HEK293 (cell line): ENCODE data around the gene WDCP.

ENCODE experiments used
- BCL11B ChIP-seq: fragments of 450-650 bp; formaldehyde crosslinking; IDR thresholded peaks from 2 replicates; pipeline ENCODE4 v1.5.1; 2016; ENCODE audit warnings: low read depth, missing biosample characterization, missing genetic modification characterization
- KLF16 ChIP-seq: fragments of 450-650 bp; formaldehyde crosslinking; IDR thresholded peaks from 2 replicates; pipeline ENCODE4 v1.5.1; 2017; ENCODE audit warnings: missing biosample characterization, missing genetic modification characterization
- KLF8 ChIP-seq: fragments of 450-650 bp; formaldehyde crosslinking; IDR thresholded peaks from 2 replicates; pipeline ENCODE4 v1.5.1; 2016; ENCODE audit warnings: missing biosample characterization, missing genetic modification characterization
- SCRT2 ChIP-seq: fragments of 450-650 bp; formaldehyde crosslinking; IDR thresholded peaks from 2 replicates; pipeline ENCODE4 v1.5.1; 2016; ENCODE audit warnings: missing biosample characterization, missing genetic modification characterization
- YY2 ChIP-seq: fragments of 450-650 bp; formaldehyde crosslinking; IDR thresholded peaks from 2 replicates; pipeline ENCODE4 v1.5.1; 2016; ENCODE audit warnings: missing biosample characterization, missing genetic modification characterization
- ZEB2 ChIP-seq: fragments of 450-650 bp; formaldehyde crosslinking; IDR thresholded peaks from 2 replicates; pipeline ENCODE4 v1.5.1; 2016; ENCODE audit warnings: missing biosample characterization, missing genetic modification characterization
- ZNF223 ChIP-seq: fragments of 450-650 bp; formaldehyde crosslinking; IDR thresholded peaks from 2 replicates; pipeline ENCODE4 v1.5.1; 2016; ENCODE audit warnings: missing biosample characterization, missing genetic modification characterization
- ZNF311 ChIP-seq: fragments of 450-650 bp; formaldehyde crosslinking; IDR thresholded peaks from 2 replicates; pipeline ENCODE4 v1.5.1; 2017; ENCODE audit warnings: missing biosample characterization, missing genetic modification characterization, borderline replicate concordance
- ZNF416 ChIP-seq: fragments of 450-650 bp; formaldehyde crosslinking; IDR thresholded peaks from 2 replicates; pipeline ENCODE4 v1.5.1; 2016; ENCODE audit warnings: missing biosample characterization, missing genetic modification characterization
- ZNF623 ChIP-seq: fragments of 450-650 bp; formaldehyde crosslinking; IDR thresholded peaks from 2 replicates; pipeline ENCODE4 v1.5.1; 2016; ENCODE audit warnings: missing biosample characterization, missing genetic modification characterization
- ZNF626 ChIP-seq: fragments of 450-650 bp; sonication (Bioruptor Pico); formaldehyde crosslinking; IDR thresholded peaks from 2 replicates; pipeline ENCODE4 v1.5.1; 2018; ENCODE audit warnings: missing biosample characterization, missing genetic modification characterization, inconsistent platforms
- ZNF677 ChIP-seq: fragments of 450-650 bp; IDR thresholded peaks from 2 replicates; pipeline ENCODE4 v1.5.0; 2018; ENCODE audit warnings: missing biosample characterization, mild to moderate bottlenecking, missing genetic modification characterization, moderate library complexity
- ZSCAN23 ChIP-seq: fragments of 450-650 bp; formaldehyde crosslinking; IDR thresholded peaks from 2 replicates; pipeline ENCODE4 v1.5.1; 2016; ENCODE audit warnings: missing biosample characterization, missing genetic modification characterization
- TF ChIP-seq, protein P1 (sequence below): fragments of 450-650 bp; formaldehyde crosslinking; IDR thresholded peaks from 2 replicates; pipeline ENCODE4 v1.5.1; 2016; ENCODE audit warnings: missing biosample characterization, missing genetic modification characterization, borderline replicate concordance
- TF ChIP-seq, protein P2 (sequence below): fragments of 450-650 bp; formaldehyde crosslinking; IDR thresholded peaks from 2 replicates; pipeline ENCODE4 v1.5.1; 2016; ENCODE audit warnings: missing biosample characterization, missing genetic modification characterization
- TF ChIP-seq, protein P3 (sequence below): fragments of 450-650 bp; formaldehyde crosslinking; IDR thresholded peaks from 2 replicates; pipeline ENCODE4 v1.5.1; 2016; ENCODE audit warnings: missing biosample characterization, missing genetic modification characterization
- TF ChIP-seq, protein P4 (sequence below): fragments of 450-650 bp; formaldehyde crosslinking; IDR thresholded peaks from 2 replicates; pipeline ENCODE4 v1.5.1; 2016; ENCODE audit warnings: missing biosample characterization, missing genetic modification characterization, low read depth
- TF ChIP-seq, protein P5 (sequence below): fragments of 450-650 bp; formaldehyde crosslinking; IDR thresholded peaks from 2 replicates; pipeline ENCODE4 v1.5.1; 2016; ENCODE audit warnings: missing biosample characterization, missing genetic modification characterization
- TF ChIP-seq, protein P6 (sequence below): fragments of 450-650 bp; formaldehyde crosslinking; IDR thresholded peaks from 2 replicates; pipeline ENCODE4 v1.5.1; 2016; ENCODE audit warnings: missing biosample characterization, missing genetic modification characterization
- TF ChIP-seq, protein P7 (sequence below): fragments of 450-650 bp; formaldehyde crosslinking; IDR thresholded peaks from 2 replicates; pipeline ENCODE4 v1.5.1; 2016; ENCODE audit warnings: missing biosample characterization, missing genetic modification characterization

The WDCP gene

DNA sequence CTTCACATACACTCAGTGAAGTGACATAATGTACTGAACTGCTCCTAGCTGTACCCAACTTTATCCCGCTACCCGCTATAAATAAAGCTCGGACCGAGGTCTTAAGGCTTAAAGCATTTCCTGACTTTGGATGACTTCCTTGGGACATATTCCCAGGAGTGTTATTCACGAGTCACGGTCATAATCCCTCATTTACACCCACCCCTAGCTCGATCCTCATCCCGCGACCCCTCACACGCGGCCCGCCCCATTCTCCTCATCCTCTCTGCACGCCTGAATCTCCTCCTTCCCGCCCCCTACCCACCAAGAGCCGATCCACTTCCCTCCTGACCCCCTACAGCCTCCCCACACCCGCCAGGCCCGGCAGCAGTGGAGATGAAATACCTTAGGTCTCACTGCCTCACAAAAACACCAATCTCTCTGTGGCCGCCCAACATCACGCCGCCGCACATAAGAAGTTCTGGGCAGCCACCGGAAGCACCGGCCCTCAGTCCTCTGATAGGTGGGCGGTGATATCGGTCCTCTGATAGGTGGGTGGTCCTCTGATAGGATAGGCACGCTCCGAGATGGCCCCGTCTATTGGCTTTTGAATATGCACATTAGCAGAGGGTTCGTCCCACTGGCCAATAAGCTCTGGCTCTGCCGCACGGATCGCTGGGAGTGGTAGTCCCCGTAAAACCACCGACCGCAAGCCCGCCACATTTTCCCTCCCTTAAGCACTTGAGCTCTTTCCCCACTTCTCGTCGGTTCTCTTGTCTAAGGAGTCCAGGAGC lies at the start of gene WDCP (continued):
- TF ChIP-seq, protein P1, sequence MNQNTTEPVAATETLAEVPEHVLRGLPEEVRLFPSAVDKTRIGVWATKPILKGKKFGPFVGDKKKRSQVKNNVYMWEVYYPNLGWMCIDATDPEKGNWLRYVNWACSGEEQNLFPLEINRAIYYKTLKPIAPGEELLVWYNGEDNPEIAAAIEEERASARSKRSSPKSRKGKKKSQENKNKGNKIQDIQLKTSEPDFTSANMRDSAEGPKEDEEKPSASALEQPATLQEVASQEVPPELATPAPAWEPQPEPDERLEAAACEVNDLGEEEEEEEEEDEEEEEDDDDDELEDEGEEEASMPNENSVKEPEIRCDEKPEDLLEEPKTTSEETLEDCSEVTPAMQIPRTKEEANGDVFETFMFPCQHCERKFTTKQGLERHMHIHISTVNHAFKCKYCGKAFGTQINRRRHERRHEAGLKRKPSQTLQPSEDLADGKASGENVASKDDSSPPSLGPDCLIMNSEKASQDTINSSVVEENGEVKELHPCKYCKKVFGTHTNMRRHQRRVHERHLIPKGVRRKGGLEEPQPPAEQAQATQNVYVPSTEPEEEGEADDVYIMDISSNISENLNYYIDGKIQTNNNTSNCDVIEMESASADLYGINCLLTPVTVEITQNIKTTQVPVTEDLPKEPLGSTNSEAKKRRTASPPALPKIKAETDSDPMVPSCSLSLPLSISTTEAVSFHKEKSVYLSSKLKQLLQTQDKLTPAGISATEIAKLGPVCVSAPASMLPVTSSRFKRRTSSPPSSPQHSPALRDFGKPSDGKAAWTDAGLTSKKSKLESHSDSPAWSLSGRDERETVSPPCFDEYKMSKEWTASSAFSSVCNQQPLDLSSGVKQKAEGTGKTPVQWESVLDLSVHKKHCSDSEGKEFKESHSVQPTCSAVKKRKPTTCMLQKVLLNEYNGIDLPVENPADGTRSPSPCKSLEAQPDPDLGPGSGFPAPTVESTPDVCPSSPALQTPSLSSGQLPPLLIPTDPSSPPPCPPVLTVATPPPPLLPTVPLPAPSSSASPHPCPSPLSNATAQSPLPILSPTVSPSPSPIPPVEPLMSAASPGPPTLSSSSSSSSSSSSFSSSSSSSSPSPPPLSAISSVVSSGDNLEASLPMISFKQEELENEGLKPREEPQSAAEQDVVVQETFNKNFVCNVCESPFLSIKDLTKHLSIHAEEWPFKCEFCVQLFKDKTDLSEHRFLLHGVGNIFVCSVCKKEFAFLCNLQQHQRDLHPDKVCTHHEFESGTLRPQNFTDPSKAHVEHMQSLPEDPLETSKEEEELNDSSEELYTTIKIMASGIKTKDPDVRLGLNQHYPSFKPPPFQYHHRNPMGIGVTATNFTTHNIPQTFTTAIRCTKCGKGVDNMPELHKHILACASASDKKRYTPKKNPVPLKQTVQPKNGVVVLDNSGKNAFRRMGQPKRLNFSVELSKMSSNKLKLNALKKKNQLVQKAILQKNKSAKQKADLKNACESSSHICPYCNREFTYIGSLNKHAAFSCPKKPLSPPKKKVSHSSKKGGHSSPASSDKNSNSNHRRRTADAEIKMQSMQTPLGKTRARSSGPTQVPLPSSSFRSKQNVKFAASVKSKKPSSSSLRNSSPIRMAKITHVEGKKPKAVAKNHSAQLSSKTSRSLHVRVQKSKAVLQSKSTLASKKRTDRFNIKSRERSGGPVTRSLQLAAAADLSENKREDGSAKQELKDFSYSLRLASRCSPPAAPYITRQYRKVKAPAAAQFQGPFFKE (tag by site-specific recombination) = no peak
- TF ChIP-seq YY2 (tag by site-specific recombination) = no peak
- no peak for TF ChIP-seq ZNF311
- TF ChIP-seq, protein P2, sequence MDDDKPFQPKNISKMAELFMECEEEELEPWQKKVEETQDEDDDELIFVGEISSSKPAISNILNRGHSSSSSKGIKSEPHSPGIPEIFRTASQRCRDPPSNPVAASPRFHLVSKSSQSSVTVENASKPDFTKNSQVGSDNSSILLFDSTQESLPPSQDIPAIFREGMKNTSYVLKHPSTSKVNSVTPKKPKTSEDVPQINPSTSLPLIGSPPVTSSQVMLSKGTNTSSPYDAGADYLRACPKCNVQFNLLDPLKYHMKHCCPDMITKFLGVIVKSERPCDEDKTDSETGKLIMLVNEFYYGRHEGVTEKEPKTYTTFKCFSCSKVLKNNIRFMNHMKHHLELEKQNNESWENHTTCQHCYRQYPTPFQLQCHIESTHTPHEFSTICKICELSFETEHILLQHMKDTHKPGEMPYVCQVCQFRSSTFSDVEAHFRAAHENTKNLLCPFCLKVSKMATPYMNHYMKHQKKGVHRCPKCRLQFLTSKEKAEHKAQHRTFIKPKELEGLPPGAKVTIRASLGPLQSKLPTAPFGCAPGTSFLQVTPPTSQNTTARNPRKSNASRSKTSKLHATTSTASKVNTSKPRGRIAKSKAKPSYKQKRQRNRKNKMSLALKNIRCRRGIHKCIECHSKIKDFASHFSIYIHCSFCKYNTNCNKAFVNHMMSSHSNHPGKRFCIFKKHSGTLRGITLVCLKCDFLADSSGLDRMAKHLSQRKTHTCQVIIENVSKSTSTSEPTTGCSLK (tag by site-specific recombination) = no peak
- TF ChIP-seq ZNF677 = no peak
- no peak for TF ChIP-seq SCRT2 (tag by site-specific recombination)
- no peak for TF ChIP-seq ZNF623 (tag by site-specific recombination)
- TF ChIP-seq, protein P3, sequence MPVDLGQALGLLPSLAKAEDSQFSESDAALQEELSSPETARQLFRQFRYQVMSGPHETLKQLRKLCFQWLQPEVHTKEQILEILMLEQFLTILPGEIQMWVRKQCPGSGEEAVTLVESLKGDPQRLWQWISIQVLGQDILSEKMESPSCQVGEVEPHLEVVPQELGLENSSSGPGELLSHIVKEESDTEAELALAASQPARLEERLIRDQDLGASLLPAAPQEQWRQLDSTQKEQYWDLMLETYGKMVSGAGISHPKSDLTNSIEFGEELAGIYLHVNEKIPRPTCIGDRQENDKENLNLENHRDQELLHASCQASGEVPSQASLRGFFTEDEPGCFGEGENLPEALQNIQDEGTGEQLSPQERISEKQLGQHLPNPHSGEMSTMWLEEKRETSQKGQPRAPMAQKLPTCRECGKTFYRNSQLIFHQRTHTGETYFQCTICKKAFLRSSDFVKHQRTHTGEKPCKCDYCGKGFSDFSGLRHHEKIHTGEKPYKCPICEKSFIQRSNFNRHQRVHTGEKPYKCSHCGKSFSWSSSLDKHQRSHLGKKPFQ (tag by site-specific recombination) = no peak
- no peak for TF ChIP-seq ZSCAN23 (tag by site-specific recombination)
- no peak for TF ChIP-seq ZEB2 (tag by site-specific recombination)
- TF ChIP-seq, protein P4, sequence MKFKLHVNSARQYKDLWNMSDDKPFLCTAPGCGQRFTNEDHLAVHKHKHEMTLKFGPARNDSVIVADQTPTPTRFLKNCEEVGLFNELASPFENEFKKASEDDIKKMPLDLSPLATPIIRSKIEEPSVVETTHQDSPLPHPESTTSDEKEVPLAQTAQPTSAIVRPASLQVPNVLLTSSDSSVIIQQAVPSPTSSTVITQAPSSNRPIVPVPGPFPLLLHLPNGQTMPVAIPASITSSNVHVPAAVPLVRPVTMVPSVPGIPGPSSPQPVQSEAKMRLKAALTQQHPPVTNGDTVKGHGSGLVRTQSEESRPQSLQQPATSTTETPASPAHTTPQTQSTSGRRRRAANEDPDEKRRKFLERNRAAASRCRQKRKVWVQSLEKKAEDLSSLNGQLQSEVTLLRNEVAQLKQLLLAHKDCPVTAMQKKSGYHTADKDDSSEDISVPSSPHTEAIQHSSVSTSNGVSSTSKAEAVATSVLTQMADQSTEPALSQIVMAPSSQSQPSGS (tag by site-specific recombination) = no peak
- TF ChIP-seq, protein P5, sequence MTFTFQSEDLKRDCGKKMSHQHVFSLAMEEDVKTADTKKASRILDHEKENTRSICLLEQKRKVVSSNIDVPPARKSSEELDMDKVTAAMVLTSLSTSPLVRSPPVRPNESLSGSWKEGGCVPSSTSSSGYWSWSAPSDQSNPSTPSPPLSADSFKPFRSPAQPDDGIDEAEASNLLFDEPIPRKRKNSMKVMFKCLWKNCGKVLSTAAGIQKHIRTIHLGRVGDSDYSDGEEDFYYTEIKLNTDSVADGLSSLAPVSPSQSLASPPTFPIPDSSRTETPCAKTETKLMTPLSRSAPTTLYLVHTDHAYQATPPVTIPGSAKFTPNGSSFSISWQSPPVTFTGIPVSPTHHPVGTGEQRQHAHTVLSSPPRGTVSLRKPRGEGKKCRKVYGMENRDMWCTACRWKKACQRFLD (tag by site-specific recombination) = no peak
- TF ChIP-seq BCL11B (tag by site-specific recombination) = no peak
- TF ChIP-seq, protein P6, sequence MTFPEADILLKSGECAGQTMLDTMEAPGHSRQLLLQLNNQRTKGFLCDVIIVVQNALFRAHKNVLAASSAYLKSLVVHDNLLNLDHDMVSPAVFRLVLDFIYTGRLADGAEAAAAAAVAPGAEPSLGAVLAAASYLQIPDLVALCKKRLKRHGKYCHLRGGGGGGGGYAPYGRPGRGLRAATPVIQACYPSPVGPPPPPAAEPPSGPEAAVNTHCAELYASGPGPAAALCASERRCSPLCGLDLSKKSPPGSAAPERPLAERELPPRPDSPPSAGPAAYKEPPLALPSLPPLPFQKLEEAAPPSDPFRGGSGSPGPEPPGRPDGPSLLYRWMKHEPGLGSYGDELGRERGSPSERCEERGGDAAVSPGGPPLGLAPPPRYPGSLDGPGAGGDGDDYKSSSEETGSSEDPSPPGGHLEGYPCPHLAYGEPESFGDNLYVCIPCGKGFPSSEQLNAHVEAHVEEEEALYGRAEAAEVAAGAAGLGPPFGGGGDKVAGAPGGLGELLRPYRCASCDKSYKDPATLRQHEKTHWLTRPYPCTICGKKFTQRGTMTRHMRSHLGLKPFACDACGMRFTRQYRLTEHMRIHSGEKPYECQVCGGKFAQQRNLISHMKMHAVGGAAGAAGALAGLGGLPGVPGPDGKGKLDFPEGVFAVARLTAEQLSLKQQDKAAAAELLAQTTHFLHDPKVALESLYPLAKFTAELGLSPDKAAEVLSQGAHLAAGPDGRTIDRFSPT (tag by site-specific recombination) = no peak
- no peak; the same call in 1 of the 2 replicates for TF ChIP-seq KLF16 (tag by site-specific recombination)
- TF ChIP-seq KLF8 (tag by site-specific recombination) = 0 out of 2 replicates have a peak, but pooled peaks have one; percentile 53
- no peak for TF ChIP-seq ZNF626 (tag by site-specific recombination)
- TF ChIP-seq, protein P7, sequence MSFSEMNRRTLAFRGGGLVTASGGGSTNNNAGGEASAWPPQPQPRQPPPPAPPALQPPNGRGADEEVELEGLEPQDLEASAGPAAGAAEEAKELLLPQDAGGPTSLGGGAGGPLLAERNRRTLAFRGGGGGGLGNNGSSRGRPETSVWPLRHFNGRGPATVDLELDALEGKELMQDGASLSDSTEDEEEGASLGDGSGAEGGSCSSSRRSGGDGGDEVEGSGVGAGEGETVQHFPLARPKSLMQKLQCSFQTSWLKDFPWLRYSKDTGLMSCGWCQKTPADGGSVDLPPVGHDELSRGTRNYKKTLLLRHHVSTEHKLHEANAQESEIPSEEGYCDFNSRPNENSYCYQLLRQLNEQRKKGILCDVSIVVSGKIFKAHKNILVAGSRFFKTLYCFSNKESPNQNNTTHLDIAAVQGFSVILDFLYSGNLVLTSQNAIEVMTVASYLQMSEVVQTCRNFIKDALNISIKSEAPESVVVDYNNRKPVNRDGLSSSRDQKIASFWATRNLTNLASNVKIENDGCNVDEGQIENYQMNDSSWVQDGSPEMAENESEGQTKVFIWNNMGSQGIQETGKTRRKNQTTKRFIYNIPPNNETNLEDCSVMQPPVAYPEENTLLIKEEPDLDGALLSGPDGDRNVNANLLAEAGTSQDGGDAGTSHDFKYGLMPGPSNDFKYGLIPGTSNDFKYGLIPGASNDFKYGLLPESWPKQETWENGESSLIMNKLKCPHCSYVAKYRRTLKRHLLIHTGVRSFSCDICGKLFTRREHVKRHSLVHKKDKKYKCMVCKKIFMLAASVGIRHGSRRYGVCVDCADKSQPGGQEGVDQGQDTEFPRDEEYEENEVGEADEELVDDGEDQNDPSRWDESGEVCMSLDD (tag by site-specific recombination) = no peak
- no peak for TF ChIP-seq ZNF223 (tag by site-specific recombination)
- TF ChIP-seq ZNF416 (tag by site-specific recombination) = no peak
